HG02571 (cell line): Measurements from ENCODE around the gene TRMT1.
A peak's percentile ranks its signal among the peaks of the same experiment; 100 is the strongest.
"Not testable (repeated sequence)": the region's sequence is repeated elsewhere in the genome, so short reads cannot be mapped to it uniquely, and the experiment has no call there.

Experiments used
- ATAC-seq: cut with Tn5 transposase; IDR thresholded peaks from one replicate; pipeline ENCODE4 v1.9.1; 2021; ENCODE audit warnings: mild to moderate bottlenecking, moderate library complexity; ENCODE audit not compliant: unreplicated experiment

The TRMT1 gene

GRCh38 chr19:13116282-13117175, at the start of gene TRMT1:
TSS of gene TRMT1 (minus strand) at chr19:13116740. CDS start at chr19:13116399, 341 bp downstream.
- peak; percentile 49 for ATAC-seq

- ATAC-seq, result not testable (repeated sequence)
These were observed 49.6 kb upstream of the TRMT1 start for GRCh38 chr19:13166151-13166550.

- ATAC-seq, result no peak
These were observed 48.8 kb upstream of the TRMT1 start for GRCh38 chr19:13165162-13165997.

- ATAC-seq, result no peak
These were observed 48.0 kb upstream of the TRMT1 start for GRCh38 chr19:13164343-13165161.

GRCh38 chr19:13163609-13164342, 47.2 kb upstream of the TRMT1 start:
- ATAC-seq, result no peak

- peak; percentile 49 for ATAC-seq
These were observed 46.4 kb upstream of the TRMT1 start for GRCh38 chr19:13162724-13163608.

- no peak for ATAC-seq
These were observed 44.0 kb upstream of the TRMT1 start for GRCh38 chr19:13160557-13160956.

GRCh38 chr19:13159713-13160112, 43.2 kb upstream of the TRMT1 start:
- no peak for ATAC-seq

GRCh38 chr19:13155472-13156359, 39.2 kb upstream of the TRMT1 start:
- ATAC-seq, result no peak

- ATAC-seq, result no peak
These were observed 38.5 kb upstream of the TRMT1 start for GRCh38 chr19:13154911-13155471.

GRCh38 chr19:13154241-13154778, 37.8 kb upstream of the TRMT1 start:
- ATAC-seq, result no peak

GRCh38 chr19:13153569-13154240, 37.2 kb upstream of the TRMT1 start:
- no peak for ATAC-seq

GRCh38 chr19:13152974-13153568, 36.5 kb upstream of the TRMT1 start:
- peak; percentile 29 for ATAC-seq

GRCh38 chr19:13152356-13152973, 35.9 kb upstream of the TRMT1 start:
- ATAC-seq, result peak; percentile 3

GRCh38 chr19:13151605-13152355, 35.2 kb upstream of the TRMT1 start:
- ATAC-seq, result peak; percentile 33
